Measurements from ENCODE around the gene SZT2. TPM values are rescaled to one million over a fixed set of nuclear protein-coding genes. Genes with fewer than 3 reads are reported as not detected.

Gene SZT2
- total and polyA plus RNA-seq, 2 of the 4 experiments (the other 2 are of a cell fraction): 9.5 to 14.3 TPM

DNA sequence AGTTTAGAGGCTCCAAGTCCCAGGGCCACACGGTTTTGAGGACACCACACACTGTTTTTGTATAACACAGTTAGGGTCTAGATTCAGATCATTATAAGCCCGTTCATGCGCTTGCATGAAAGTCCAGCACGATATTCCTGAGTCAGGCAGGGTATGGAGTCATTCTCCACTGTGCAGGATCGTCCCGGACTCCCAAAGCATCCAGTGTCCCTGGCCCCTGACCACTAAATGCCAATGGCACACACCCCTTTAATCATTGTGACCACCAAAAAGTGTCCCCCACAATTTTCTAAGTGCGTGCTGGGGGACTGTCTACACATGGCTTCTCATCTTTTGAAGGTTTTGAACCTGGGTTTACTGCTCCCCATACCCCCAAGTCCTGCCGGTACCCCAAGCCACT, 113.8 kb downstream of the SZT2 start:
- Histone ChIP-seq H4K8ac (ENCODE audit: low read depth in 2 of 2, low read length in 2 of 2) (no peak overlapping the region), H2AK5ac (ENCODE audit: low read depth, low read length) (no peak overlapping the region), H3K27ac (ENCODE audit: insufficient read depth, low read length) (no peak overlapping the region), H2BK15ac (ENCODE audit: low read depth, low read length) (no peak overlapping the region), H3K14ac (replicated peaks; ENCODE audit: low read depth, low read length) (no peak overlapping the region), H3K9ac (ENCODE audit: low read depth, low read length) (no peak overlapping the region), H3K27me3 (ENCODE audit: control insufficient read depth, insufficient read depth, low read length) (no peaks in the 10 kb centered on the region), H3K9me1 (ENCODE audit: insufficient read depth, low read length) (0 out of 2 replicates have a peak, but pooled peaks cover 4% of the 10 kb centered on the region), H4K91ac (ENCODE audit: insufficient read depth, low read depth, low read length) (peak overlapping the region; percentile 12; the same call in 1 of the 2 replicates), H3K23ac (ENCODE audit: low read depth, low read length) (no peak overlapping the region), H4K5ac (ENCODE audit: low read depth, low read length) (no peak overlapping the region), H3K4me3 (ENCODE audit: insufficient read depth, low read depth, low read length) (no peak overlapping the region), H2BK120ac (ENCODE audit: low read depth, low read length) (no peak overlapping the region), H2AK9ac (replicated peaks; ENCODE audit: low read depth, low read length, poor library complexity) (peak overlapping the region; percentile 52), H2BK5ac (ENCODE audit: low read depth, low read length, poor library complexity, severe bottlenecking) (no peak overlapping the region), H3K36me3 (ENCODE audit: control insufficient read depth, insufficient read depth, low read length) (no peaks in the 10 kb centered on the region), H4K20me1 (ENCODE audit: insufficient read depth, low read length) (no peaks in the 10 kb centered on the region), H3K56ac (ENCODE audit: extremely low read depth, insufficient read depth, low read length) (no peak overlapping the region), H3K4ac (ENCODE audit: low read depth, low read length) (no peak overlapping the region), H3K79me1 (ENCODE audit: low read depth in 1 of 2, low read length in 2 of 2) (no peaks in the 10 kb centered on the region), H2BK20ac (ENCODE audit: low read depth, low read length) (no peak overlapping the region), H3K18ac (ENCODE audit: low read depth, low read length) (no peak overlapping the region), H2AFZ (replicated peaks; ENCODE audit: low read length, poor library complexity) (peak overlapping the region; percentile 23), H3K4me2 (ENCODE audit: low read depth, low read length) (no peak overlapping the region), H3K4me1 (ENCODE audit: control insufficient read depth, insufficient read depth, low read length) (no peaks in the 10 kb centered on the region), H3K9me3 (ENCODE audit: control insufficient read depth, insufficient read depth, low read length) (no peaks in the 10 kb centered on the region)
- in situ Hi-C loops (cut with MboI; ENCODE audit: low sequenced_read_pairs): no loop called here
- intact Hi-C loops (cut with micrococcal nuclease): no loop called here
- CTCF ChIA-PET: interaction anchor here (0.6 kb wide), 1 partner anchor 32 kb away, joined by 4 read pairs; no protein-coding TSS in a partner anchor
- POLR2A ChIA-PET (ENCODE audit: unreplicated experiment): no interaction called here
- dilution Hi-C loops (cut with HindIII; ENCODE audit: low sequenced_read_pairs, unreplicated experiment): no loop called here
- TF ChIP-seq FOS (IDR thresholded peaks at IDR 0.05; ENCODE audit: low read depth, low read length) (no peak), BHLHE40 (IDR thresholded peaks at IDR 0.05; ENCODE audit: low read depth, low read length) (no peak), POLR2A (IDR thresholded peaks at IDR 0.05; ENCODE audit: low read depth, low read length) (no peak), SMC3 (IDR thresholded peaks at IDR 0.05; ENCODE audit: low read depth, low read length) (no peak), MXI1 (IDR thresholded peaks at IDR 0.05; ENCODE audit: borderline replicate concordance, low read depth, low read length) (no peak), CHD1 (IDR thresholded peaks at IDR 0.05; ENCODE audit: low read depth, low read length) (no peak), RCOR1 (IDR thresholded peaks at IDR 0.05; ENCODE audit: insufficient replicate concordance, low read length) (no peak), RAD21 (IDR thresholded peaks at IDR 0.05; ENCODE audit: low read length) (no peak), NFE2L2 (IDR thresholded peaks at IDR 0.05; ENCODE audit: low read depth, low read length) (no peak), RFX5 (IDR thresholded peaks at IDR 0.05; ENCODE audit: low read depth, low read length) (no peak), MAZ (IDR thresholded peaks at IDR 0.05; ENCODE audit: borderline replicate concordance, low read depth, low read length) (no peak), CEBPB (IDR thresholded peaks at IDR 0.05; ENCODE audit: low read depth, low read length) (no peak), MAFK (IDR thresholded peaks at IDR 0.05; ENCODE audit: low read depth, low read length) (no peak)
- TF ChIP-seq, protein P1, sequence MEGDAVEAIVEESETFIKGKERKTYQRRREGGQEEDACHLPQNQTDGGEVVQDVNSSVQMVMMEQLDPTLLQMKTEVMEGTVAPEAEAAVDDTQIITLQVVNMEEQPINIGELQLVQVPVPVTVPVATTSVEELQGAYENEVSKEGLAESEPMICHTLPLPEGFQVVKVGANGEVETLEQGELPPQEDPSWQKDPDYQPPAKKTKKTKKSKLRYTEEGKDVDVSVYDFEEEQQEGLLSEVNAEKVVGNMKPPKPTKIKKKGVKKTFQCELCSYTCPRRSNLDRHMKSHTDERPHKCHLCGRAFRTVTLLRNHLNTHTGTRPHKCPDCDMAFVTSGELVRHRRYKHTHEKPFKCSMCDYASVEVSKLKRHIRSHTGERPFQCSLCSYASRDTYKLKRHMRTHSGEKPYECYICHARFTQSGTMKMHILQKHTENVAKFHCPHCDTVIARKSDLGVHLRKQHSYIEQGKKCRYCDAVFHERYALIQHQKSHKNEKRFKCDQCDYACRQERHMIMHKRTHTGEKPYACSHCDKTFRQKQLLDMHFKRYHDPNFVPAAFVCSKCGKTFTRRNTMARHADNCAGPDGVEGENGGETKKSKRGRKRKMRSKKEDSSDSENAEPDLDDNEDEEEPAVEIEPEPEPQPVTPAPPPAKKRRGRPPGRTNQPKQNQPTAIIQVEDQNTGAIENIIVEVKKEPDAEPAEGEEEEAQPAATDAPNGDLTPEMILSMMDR (conservative IDR thresholded peaks at IDR 0.05; ENCODE audit: low read depth, low read length): no peak
- TF ChIP-seq, protein P2, sequence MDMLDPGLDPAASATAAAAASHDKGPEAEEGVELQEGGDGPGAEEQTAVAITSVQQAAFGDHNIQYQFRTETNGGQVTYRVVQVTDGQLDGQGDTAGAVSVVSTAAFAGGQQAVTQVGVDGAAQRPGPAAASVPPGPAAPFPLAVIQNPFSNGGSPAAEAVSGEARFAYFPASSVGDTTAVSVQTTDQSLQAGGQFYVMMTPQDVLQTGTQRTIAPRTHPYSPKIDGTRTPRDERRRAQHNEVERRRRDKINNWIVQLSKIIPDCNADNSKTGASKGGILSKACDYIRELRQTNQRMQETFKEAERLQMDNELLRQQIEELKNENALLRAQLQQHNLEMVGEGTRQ (IDR thresholded peaks at IDR 0.05; ENCODE audit: low read depth, low read length): no peak
- TF ChIP-seq, protein P3, sequence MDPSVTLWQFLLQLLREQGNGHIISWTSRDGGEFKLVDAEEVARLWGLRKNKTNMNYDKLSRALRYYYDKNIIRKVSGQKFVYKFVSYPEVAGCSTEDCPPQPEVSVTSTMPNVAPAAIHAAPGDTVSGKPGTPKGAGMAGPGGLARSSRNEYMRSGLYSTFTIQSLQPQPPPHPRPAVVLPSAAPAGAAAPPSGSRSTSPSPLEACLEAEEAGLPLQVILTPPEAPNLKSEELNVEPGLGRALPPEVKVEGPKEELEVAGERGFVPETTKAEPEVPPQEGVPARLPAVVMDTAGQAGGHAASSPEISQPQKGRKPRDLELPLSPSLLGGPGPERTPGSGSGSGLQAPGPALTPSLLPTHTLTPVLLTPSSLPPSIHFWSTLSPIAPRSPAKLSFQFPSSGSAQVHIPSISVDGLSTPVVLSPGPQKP (IDR thresholded peaks at IDR 0.05; ENCODE audit: borderline replicate concordance, low read depth, low read length): no peak
- DNase-seq (no peak), ATAC-seq (ENCODE audit: low read depth) (no peak)
- BruUV-seq (replicated peaks): no TSS peak
- WGBS, 2 experiments (ENCODE audit: extremely low coverage in 2 of 2, insufficient read length in 1 of 2): 93% methylated on average over 6 of the region's 8 CpGs; no CpG with 5 or more reads in 1 of the 2 experiments
